H9 (cell line): Measurements from ENCODE around the gene KCNAB2. TPM values are rescaled to one million over a fixed set of nuclear protein-coding genes. Genes with fewer than 3 reads are reported as not detected.
A peak's percentile ranks its signal among the peaks of the same experiment; 100 is the strongest.

ENCODE experiments used
- DNase-seq: peaks from one replicate; pipeline ENCODE4 v3.0.0-alpha.2; 2017
- H2AFZ ChIP-seq: one replicate; pipeline ENCODE4 v1.6.1; 2013; ENCODE audit warnings: mild to moderate bottlenecking, low read length, control low read depth, moderate library complexity
- H2AK5ac ChIP-seq: 2 replicates; pipeline ENCODE4 v1.6.1; 2013; ENCODE audit warnings: low read length, control low read depth, mixed read lengths; ENCODE audit not compliant: insufficient read length
- H2BK120ac ChIP-seq: one replicate; pipeline ENCODE4 v1.6.1; 2013; ENCODE audit warnings: low read depth, mild to moderate bottlenecking, low read length, control low read depth, inconsistent platforms; ENCODE audit not compliant: poor library complexity, severe bottlenecking
- H2BK12ac ChIP-seq: 2 replicates; pipeline ENCODE4 v1.6.1; 2013; ENCODE audit warnings: low read length, control low read depth, mixed read lengths, low read depth; ENCODE audit not compliant: insufficient read length
- H2BK15ac ChIP-seq: 2 replicates; pipeline ENCODE4 v1.6.1; 2013; ENCODE audit warnings: low read depth, low read length, control low read depth
- H2BK20ac ChIP-seq: one replicate; pipeline ENCODE4 v1.6.1; 2013; ENCODE audit warnings: low read depth, mild to moderate bottlenecking, low read length, control low read depth, inconsistent platforms; ENCODE audit not compliant: poor library complexity, severe bottlenecking
- H2BK5ac ChIP-seq: 2 replicates; pipeline ENCODE4 v1.6.1; 2013; ENCODE audit warnings: low read length, control low read depth, mixed read lengths; ENCODE audit not compliant: insufficient read length
- H3K14ac ChIP-seq: 2 replicates; pipeline ENCODE4 v1.6.1; 2013; ENCODE audit warnings: low read length, control low read depth; ENCODE audit not compliant: insufficient read depth
- H3K18ac ChIP-seq: 2 replicates; pipeline ENCODE4 v1.6.1; 2013; ENCODE audit warnings: low read depth, mild to moderate bottlenecking, mixed read lengths, low read length, control low read depth; ENCODE audit not compliant: insufficient read length
- H3K23ac ChIP-seq: 2 replicates; pipeline ENCODE4 v1.6.1; 2013; ENCODE audit warnings: low read length, control low read depth, mixed read lengths, low read depth; ENCODE audit not compliant: insufficient read length
- H3K23me2 ChIP-seq: 2 replicates; pipeline ENCODE4 v1.6.1; 2013; ENCODE audit warnings: low read depth, mild to moderate bottlenecking, mixed read lengths, low read length, control low read depth; ENCODE audit not compliant: insufficient read length, poor library complexity, severe bottlenecking
- H3K27ac ChIP-seq: 2 replicates; pipeline ENCODE4 v1.5.1; 2013; ENCODE audit warnings: low read length, control low read depth, mixed read lengths, low read depth; ENCODE audit not compliant: insufficient read length
- H3K27me3 ChIP-seq: 2 replicates; pipeline ENCODE4 v1.6.1; 2013; ENCODE audit warnings: low read length, control low read depth, inconsistent platforms; ENCODE audit not compliant: insufficient read depth
- H3K4ac ChIP-seq: 2 replicates; pipeline ENCODE4 v1.6.1; 2013; ENCODE audit warnings: low read depth, mild to moderate bottlenecking, control low read depth, inconsistent platforms, low read length, moderate library complexity
- H3K4me1 ChIP-seq: 2 replicates; pipeline ENCODE4 v1.6.1; 2013; ENCODE audit warnings: low read length, control low read depth, inconsistent platforms; ENCODE audit not compliant: insufficient read depth
- H3K4me2 ChIP-seq: 2 replicates; pipeline ENCODE4 v1.6.1; 2013; ENCODE audit warnings: low read length, control low read depth, mixed read lengths; ENCODE audit not compliant: insufficient read length, insufficient read depth
- H3K56ac ChIP-seq: 2 replicates; pipeline ENCODE4 v1.6.1; 2013; ENCODE audit warnings: low read depth, mild to moderate bottlenecking, mixed read lengths, low read length, control low read depth; ENCODE audit not compliant: insufficient read length
- H3K79me1 ChIP-seq: 2 replicates; pipeline ENCODE4 v1.6.1; 2013; ENCODE audit warnings: low read depth, mild to moderate bottlenecking, moderate library complexity, low read length, control low read depth, inconsistent platforms; ENCODE audit not compliant: insufficient read depth, poor library complexity, severe bottlenecking
- H3K79me2 ChIP-seq: 2 replicates; pipeline ENCODE4 v1.6.1; 2013; ENCODE audit warnings: low read length, control low read depth, inconsistent platforms; ENCODE audit not compliant: insufficient read depth
- H3K9ac ChIP-seq: 2 replicates; pipeline ENCODE4 v1.6.1; 2013; ENCODE audit warnings: low read length, control low read depth, mixed read lengths; ENCODE audit not compliant: insufficient read length; ENCODE audit errors: extremely low read depth
- H3K9me3 ChIP-seq: one replicate; pipeline ENCODE4 v1.6.1; 2013; ENCODE audit warnings: low read depth, low read length, inconsistent platforms; ENCODE audit not compliant: control insufficient read depth
- H3T11ph ChIP-seq: one replicate; pipeline ENCODE4 v1.6.1; 2013; ENCODE audit warnings: mild to moderate bottlenecking, low read length, control low read depth, inconsistent platforms
- H4K20me1 ChIP-seq: one replicate; pipeline ENCODE4 v1.6.1; 2013; ENCODE audit not compliant: control insufficient read depth, insufficient read length, insufficient read depth
- H4K5ac ChIP-seq: 2 replicates; pipeline ENCODE4 v1.6.1; 2013; ENCODE audit warnings: low read depth, mild to moderate bottlenecking, mixed read lengths, low read length, control low read depth; ENCODE audit not compliant: insufficient read length
- H4K8ac ChIP-seq: replicated peaks from 2 replicates; pipeline ENCODE4 v1.6.1; 2013; ENCODE audit warnings: low read length, control low read depth, mixed read lengths, low read depth; ENCODE audit not compliant: insufficient read length
- H4K91ac ChIP-seq: 2 replicates; pipeline ENCODE4 v1.6.1; 2013; ENCODE audit warnings: low read depth, mild to moderate bottlenecking, moderate library complexity, mixed read lengths, low read length, control low read depth; ENCODE audit not compliant: insufficient read length
- H3K27ac Mint-ChIP-seq, 3 experiments: 2 replicates in 2 of 3; 3 replicates in 1 of 3; pipeline ENCODE4 v1.8.0; 2020 to 2021; ENCODE audit warnings: mixed read lengths in 3 of 3, mild to moderate bottlenecking in 1 of 3, moderate library complexity in 1 of 3
- H3K27me3 Mint-ChIP-seq: 2 replicates; pipeline ENCODE4 v1.8.0; 2021; ENCODE audit warnings: low read depth, mild to moderate bottlenecking, moderate library complexity, mixed read lengths
- H3K36me3 Mint-ChIP-seq, 3 experiments: 2 replicates in 2 of 3; 3 replicates in 1 of 3; pipeline ENCODE4 v1.8.0; 2020 to 2021; ENCODE audit warnings: low read depth in 3 of 3, mixed read lengths in 3 of 3; ENCODE audit not compliant: insufficient read depth in 1 of 3
- H3K4me1 Mint-ChIP-seq, 2 experiments: 2 replicates each; pipeline ENCODE4 v1.8.0; 2020; ENCODE audit warnings: mixed read lengths in 2 of 2
- H3K4me3 Mint-ChIP-seq, 2 experiments: 2 replicates in 1 of 2; 3 replicates in 1 of 2; pipeline ENCODE4 v1.8.0; 2020 to 2021; ENCODE audit warnings: mild to moderate bottlenecking in 2 of 2, mixed read lengths in 2 of 2, moderate library complexity in 1 of 2
- H3K9me3 Mint-ChIP-seq, 2 experiments: 2 replicates in 1 of 2; 3 replicates in 1 of 2; pipeline ENCODE4 v1.8.0; 2020; ENCODE audit warnings: mild to moderate bottlenecking in 2 of 2, mixed read lengths in 2 of 2, moderate library complexity in 1 of 2
- WGBS: extraction: QIAGEN DNeasy Blood & Tissue Kit; methylation state at CpG from one replicate; pipeline ENCODE4 v1.1.7; 2013; ENCODE audit warnings: missing lambda C conversion rate, low lambda C conversion rate, mixed read lengths; ENCODE audit not compliant: insufficient read length; ENCODE audit errors: extremely low coverage; 5-methylcytosine and 5-hydroxymethylcytosine counted together
- total RNA-seq: library from RNA; stranded (reverse); gene quantifications from 2 replicates; pipeline ENCODE4 v1.2.1, GENCODE V29; 2021
- TF ChIP-seq, protein P1 (sequence below): fragments of 200-600 bp; sonication (generic); conservative IDR thresholded peaks from 3 replicates; pipeline ENCODE4 v1.8.0; 2021; ENCODE audit warnings: antibody characterized with exemption, mild to moderate bottlenecking

KCNAB2 gene
- total RNA-seq, 1 experiment from 2014 or later, result 8.3 TPM

DNA sequence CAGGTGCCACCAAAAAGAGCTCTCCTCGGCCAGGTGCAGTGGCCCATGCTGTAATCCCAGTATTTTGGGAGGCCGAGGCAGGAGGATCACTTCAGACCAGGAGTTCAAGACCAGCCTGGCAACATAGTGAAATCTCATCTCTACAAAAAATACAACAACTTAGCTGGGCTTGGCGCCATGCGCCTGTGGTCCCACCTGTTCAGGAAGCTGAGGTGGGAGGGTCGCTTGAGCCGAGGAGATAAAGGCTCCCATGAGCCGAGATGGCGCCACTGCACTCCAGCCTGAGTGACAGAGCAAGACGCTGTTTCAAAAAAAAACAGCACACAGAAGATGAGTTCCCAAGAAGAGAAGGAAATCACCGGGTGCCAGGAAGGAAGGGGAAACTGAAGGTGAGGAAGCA lies 67.4 kb downstream of the KCNAB2 start:
- Histone ChIP-seq H4K91ac (no peak overlapping the region), H2AFZ (no peak overlapping the region), H4K5ac (no peak overlapping the region), H3K23me2 (no peaks in the 10 kb centered on the region), H2BK120ac (no peak overlapping the region), H3K27ac (no peak overlapping the region), H3K9me3 (no peaks in the 10 kb centered on the region), H3K79me1 (no peaks in the 10 kb centered on the region), H3K4me2 (no peak overlapping the region), H2AK5ac (no peak overlapping the region), H4K8ac (no peak overlapping the region), H3K79me2 (no peaks in the 10 kb centered on the region), H3K18ac (no peak overlapping the region), H2BK5ac (no peak overlapping the region), H2BK15ac (no peak overlapping the region), H2BK20ac (no peak overlapping the region), H3K9ac (no peak overlapping the region), H3K4me1 (no peaks in the 10 kb centered on the region), H3K56ac (no peak overlapping the region), H3K27me3 (no peaks in the 10 kb centered on the region), H2BK12ac (no peak overlapping the region), H3K4ac (no peak overlapping the region), H4K20me1 (no peaks in the 10 kb centered on the region), H3T11ph (no peak overlapping the region), H3K14ac (no peak overlapping the region), H3K23ac (no peak overlapping the region)
- no peaks in the 10 kb centered on the region for H3K36me3 Mint-ChIP-seq
- TF ChIP-seq, protein P1, sequence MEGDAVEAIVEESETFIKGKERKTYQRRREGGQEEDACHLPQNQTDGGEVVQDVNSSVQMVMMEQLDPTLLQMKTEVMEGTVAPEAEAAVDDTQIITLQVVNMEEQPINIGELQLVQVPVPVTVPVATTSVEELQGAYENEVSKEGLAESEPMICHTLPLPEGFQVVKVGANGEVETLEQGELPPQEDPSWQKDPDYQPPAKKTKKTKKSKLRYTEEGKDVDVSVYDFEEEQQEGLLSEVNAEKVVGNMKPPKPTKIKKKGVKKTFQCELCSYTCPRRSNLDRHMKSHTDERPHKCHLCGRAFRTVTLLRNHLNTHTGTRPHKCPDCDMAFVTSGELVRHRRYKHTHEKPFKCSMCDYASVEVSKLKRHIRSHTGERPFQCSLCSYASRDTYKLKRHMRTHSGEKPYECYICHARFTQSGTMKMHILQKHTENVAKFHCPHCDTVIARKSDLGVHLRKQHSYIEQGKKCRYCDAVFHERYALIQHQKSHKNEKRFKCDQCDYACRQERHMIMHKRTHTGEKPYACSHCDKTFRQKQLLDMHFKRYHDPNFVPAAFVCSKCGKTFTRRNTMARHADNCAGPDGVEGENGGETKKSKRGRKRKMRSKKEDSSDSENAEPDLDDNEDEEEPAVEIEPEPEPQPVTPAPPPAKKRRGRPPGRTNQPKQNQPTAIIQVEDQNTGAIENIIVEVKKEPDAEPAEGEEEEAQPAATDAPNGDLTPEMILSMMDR, result no peak
- H3K27ac Mint-ChIP-seq, result peak overlapping the region in 1 of 3 experiments; percentile 52; a peak in 1 of 7 replicates
- DNase-seq, result no peak
- H3K4me1 Mint-ChIP-seq, result 0 out of 4 replicates have a peak, but pooled peaks cover 0 to 4% of the 10 kb centered on the region in 2 experiments
- H3K27me3 Mint-ChIP-seq, result peaks cover 24% of the 10 kb centered on the region
- H3K4me3 Mint-ChIP-seq, result no peak overlapping the region
- no CpG with 5 or more reads among the region's 10 CpGs for WGBS
- H3K9me3 Mint-ChIP-seq, result peaks cover 7% of the 10 kb centered on the region in 2 experiments; a peak in 3 of 5 replicates
